Ishikawa (cell line): ENCODE data around the gene ATP10A.

Experiments used
- EP300 ChIP-seq: IDR thresholded peaks from 2 replicates; pipeline ENCODE4 v1.6.1; 2012; ENCODE audit warnings: borderline replicate concordance
- YY1 ChIP-seq: IDR thresholded peaks from 2 replicates; pipeline ENCODE4 v1.6.1; 2012; ENCODE audit warnings: low read depth

DNA sequence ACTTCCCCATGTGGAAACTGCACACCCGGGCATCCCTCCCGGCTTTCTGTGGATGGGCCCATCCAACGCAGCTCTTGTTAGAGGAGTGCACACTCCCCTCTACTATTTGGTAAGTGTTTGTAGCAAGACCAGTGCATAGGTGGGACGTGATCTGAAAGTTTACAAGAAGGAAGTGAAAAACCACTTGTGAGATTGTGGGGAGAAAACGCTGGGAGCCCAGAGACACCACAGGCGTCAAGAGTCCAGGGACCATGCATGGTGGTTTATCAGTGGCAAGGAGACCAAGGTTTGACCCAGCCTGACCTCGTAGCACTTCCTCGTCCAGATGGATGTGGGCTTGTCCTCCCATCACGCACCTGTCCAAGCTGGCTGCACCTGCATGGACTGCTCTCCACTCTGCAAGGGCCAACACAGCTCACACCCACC, 51.6 kb downstream of the ATP10A start:
- no peak for TF ChIP-seq YY1
- TF ChIP-seq EP300, result no peak
